Suppressor macrophage (primary cell): ENCODE results near the gene YJEFN3.

Experiments
- DNase-seq, 4 experiments: peaks; one replicate each; pipeline ENCODE4 v3.0.0-alpha.2; 2020 to 2022

YJEFN3 gene

GRCh38 chr19:19540064-19540714 lies 11.5 kb downstream of the YJEFN3 start:
- peak; percentile 65 to 87 (median 77) for DNase-seq

- DNase-seq, result peak; percentile 31 to 63 (median 42)
Measured at GRCh38 chr19:19540715-19541515, 12.2 kb downstream of the YJEFN3 start.

GRCh38 chr19:19541616-19542015 lies 12.9 kb downstream of the YJEFN3 start:
- no peak for DNase-seq

GRCh38 chr19:19542507-19542906 lies 13.8 kb downstream of the YJEFN3 start:
- peak; percentile 49 to 66 (median 65) for DNase-seq

GRCh38 chr19:19543101-19543500 lies 14.4 kb downstream of the YJEFN3 start:
- DNase-seq, result no peak

GRCh38 chr19:19543640-19544039 lies 14.9 kb downstream of the YJEFN3 start:
- no peak for DNase-seq

- no peak for DNase-seq
Measured at GRCh38 chr19:19544257-19544953, 15.7 kb downstream of the YJEFN3 start.

GRCh38 chr19:19544954-19545591 lies 16.4 kb downstream of the YJEFN3 start:
- no peak for DNase-seq

GRCh38 chr19:19545707-19546106 lies 17.0 kb downstream of the YJEFN3 start:
- DNase-seq, result no peak

- no peak for DNase-seq
Measured at GRCh38 chr19:19546751-19547162, 18.0 kb downstream of the YJEFN3 start.

- no peak for DNase-seq
Measured at GRCh38 chr19:19547674-19548336, 19.1 kb downstream of the YJEFN3 start.

GRCh38 chr19:19548915-19549759 lies 20.4 kb downstream of the YJEFN3 start:
- peak in 3 of 4 experiments; percentile 30 to 40 (median 36) for DNase-seq

GRCh38 chr19:19549804-19550464 lies 21.2 kb downstream of the YJEFN3 start:
- DNase-seq, result peak in 2 of 4 experiments; percentile 20 to 36

- DNase-seq, result no peak
Measured at GRCh38 chr19:19550485-19550929, 21.8 kb downstream of the YJEFN3 start.

- no peak for DNase-seq
Measured at GRCh38 chr19:19550972-19551852, 22.5 kb downstream of the YJEFN3 start.

GRCh38 chr19:19551853-19552192 lies 23.1 kb downstream of the YJEFN3 start:
- DNase-seq, result no peak

GRCh38 chr19:19552798-19553197 lies 24.1 kb downstream of the YJEFN3 start:
- peak; percentile 44 to 78 (median 55) for DNase-seq

- DNase-seq, result no peak
Measured at GRCh38 chr19:19553670-19554069, 25.0 kb downstream of the YJEFN3 start.
